GM23338 (cell line): ENCODE measurements around the gene GTSE1. TPM values are rescaled to one million over a fixed set of nuclear protein-coding genes. Genes with fewer than 3 reads are reported as not detected.
"Not testable (repeated sequence)": the region's sequence is repeated elsewhere in the genome, so short reads cannot be mapped to it uniquely, and the experiment has no call there.

Experiments used
- ATAC-seq: fragments of 200-7000 bp; cut with Tn5 transposase; 3 replicates; pipeline ENCODE4 v1.9.1; 2020
- DNase-seq: peaks from one replicate; pipeline ENCODE4 v3.0.0-alpha.2; 2015; ENCODE audit warnings: low spot score
- H2AFZ ChIP-seq: fragments of 200-600 bp; sonication (generic); 2 replicates; pipeline ENCODE4 v1.8.0; 2016; ENCODE audit warnings: antibody characterized with exemption, mild to moderate bottlenecking, moderate library complexity
- H3F3A ChIP-seq: fragments of 200-600 bp; sonication (generic); replicated peaks from 2 replicates; pipeline ENCODE4 v1.8.0; 2017; ENCODE audit warnings: antibody characterized with exemption, mixed run types, low read depth
- H3K27ac ChIP-seq: fragments of 200-600 bp; sonication (generic); 2 replicates; pipeline ENCODE4 v1.6.1; 2016; ENCODE audit warnings: low read depth
- H3K27me3 ChIP-seq: fragments of 200-600 bp; sonication (generic); 2 replicates; pipeline ENCODE4 v1.8.0; 2016; ENCODE audit warnings: mild to moderate bottlenecking, mixed run types, moderate library complexity; ENCODE audit not compliant: insufficient read depth
- H3K36me3 ChIP-seq: fragments of 200-600 bp; sonication (generic); 2 replicates; pipeline ENCODE4 v1.8.0; 2016; ENCODE audit warnings: mild to moderate bottlenecking; ENCODE audit not compliant: insufficient read depth
- H3K4me1 ChIP-seq: fragments of 200-600 bp; sonication (generic); 2 replicates; pipeline ENCODE4 v1.8.0; 2016; ENCODE audit warnings: mild to moderate bottlenecking, moderate library complexity; ENCODE audit not compliant: insufficient read depth
- H3K4me2 ChIP-seq: fragments of 200-600 bp; sonication (generic); 2 replicates; pipeline ENCODE4 v1.7.1; 2017; ENCODE audit warnings: mixed run types
- H3K4me3 ChIP-seq: fragments of 200-600 bp; sonication (generic); 2 replicates; pipeline ENCODE4 v1.6.1; 2016; ENCODE audit warnings: mixed run types
- H3K79me2 ChIP-seq: fragments of 200-600 bp; sonication (generic); replicated peaks from 2 replicates; pipeline ENCODE4 v1.8.0; 2017; ENCODE audit warnings: mild to moderate bottlenecking; ENCODE audit not compliant: insufficient read depth
- H3K9me2 ChIP-seq: fragments of 200-600 bp; sonication (generic); 2 replicates; pipeline ENCODE4 v1.8.0; 2017; ENCODE audit not compliant: insufficient read depth
- H4K20me1 ChIP-seq: fragments of 200-600 bp; sonication (generic); replicated peaks from 2 replicates; pipeline ENCODE4 v1.8.0; 2017; ENCODE audit warnings: mild to moderate bottlenecking; ENCODE audit not compliant: insufficient read depth
- H3K27ac Mint-ChIP-seq: 2 replicates; pipeline ENCODE4 v1.8.0; 2020; ENCODE audit warnings: inconsistent platforms, mild to moderate bottlenecking, moderate library complexity, mixed read lengths
- H3K27me3 Mint-ChIP-seq: 3 replicates; pipeline ENCODE4 v1.8.0; 2022; ENCODE audit warnings: low read depth, mild to moderate bottlenecking, moderate library complexity, mixed read lengths, inconsistent platforms; ENCODE audit not compliant: insufficient read depth, poor library complexity
- H3K36me3 Mint-ChIP-seq: 3 replicates; pipeline ENCODE4 v1.8.0; 2021; ENCODE audit warnings: low read depth, mild to moderate bottlenecking, inconsistent platforms, moderate library complexity, mixed read lengths
- H3K4me1 Mint-ChIP-seq: 3 replicates; pipeline ENCODE4 v1.8.0; 2020; ENCODE audit warnings: mild to moderate bottlenecking, inconsistent platforms, mixed read lengths
- H3K4me3 Mint-ChIP-seq: 3 replicates; pipeline ENCODE4 v1.8.0; 2021; ENCODE audit warnings: moderate library complexity, mild to moderate bottlenecking, inconsistent platforms, mixed read lengths
- H3K9me3 Mint-ChIP-seq: 3 replicates; pipeline ENCODE4 v1.8.0; 2020; ENCODE audit warnings: moderate library complexity, mild to moderate bottlenecking, inconsistent platforms, mixed read lengths
- NANOG ChIP-seq: IDR thresholded peaks from 2 replicates; pipeline ENCODE4 v1.6.1; 2016; ENCODE audit warnings: antibody characterized with exemption, borderline replicate concordance
- POLR2AphosphoS5 ChIP-seq: IDR thresholded peaks from 2 replicates; pipeline ENCODE4 v1.6.1; 2016; ENCODE audit warnings: antibody characterized with exemption, low read depth
- STAT1 ChIP-seq: IDR thresholded peaks from one replicate; pipeline ENCODE4 v1.6.1; 2016; ENCODE audit warnings: antibody characterized with exemption; ENCODE audit not compliant: unreplicated experiment
- ZNF331 ChIP-seq: fragments of 250-450 bp; sonication (Bioruptor Pico); IDR thresholded peaks from 2 replicates; pipeline ENCODE4 v1.5.0; 2020; ENCODE audit warnings: low read depth, mild to moderate bottlenecking, moderate library complexity
- polyA plus RNA-seq: library from polyadenylated mRNA; unstranded; fragments of >200 nt; fragmentation: Nextera tagmentation; extraction: Ambion mirVana; gene quantifications from 2 replicates; pipeline ENCODE4 v1.2.1, GENCODE V29; 2016
- total RNA-seq: library from RNA; depleted of rRNA; stranded (reverse); fragments of >200 nt; shearing (Covaris generic); gene quantifications from 2 replicates; pipeline ENCODE4 v1.2.3, GENCODE V29; 2014
- TF ChIP-seq, protein P1 (sequence below): fragments of 250-450 bp; sonication (Bioruptor Pico); IDR thresholded peaks from 2 replicates; pipeline ENCODE4 v1.5.0; 2020; ENCODE audit warnings: mild to moderate bottlenecking, moderate library complexity
- TF ChIP-seq, protein P2 (sequence below): IDR thresholded peaks from one replicate; pipeline ENCODE4 v1.6.1; 2018; ENCODE audit warnings: antibody characterized with exemption; ENCODE audit not compliant: unreplicated experiment

GTSE1 gene
- total and polyA plus RNA-seq, 2 experiments from 2014 or later, result 26.3 to 28.6 TPM

DNA sequence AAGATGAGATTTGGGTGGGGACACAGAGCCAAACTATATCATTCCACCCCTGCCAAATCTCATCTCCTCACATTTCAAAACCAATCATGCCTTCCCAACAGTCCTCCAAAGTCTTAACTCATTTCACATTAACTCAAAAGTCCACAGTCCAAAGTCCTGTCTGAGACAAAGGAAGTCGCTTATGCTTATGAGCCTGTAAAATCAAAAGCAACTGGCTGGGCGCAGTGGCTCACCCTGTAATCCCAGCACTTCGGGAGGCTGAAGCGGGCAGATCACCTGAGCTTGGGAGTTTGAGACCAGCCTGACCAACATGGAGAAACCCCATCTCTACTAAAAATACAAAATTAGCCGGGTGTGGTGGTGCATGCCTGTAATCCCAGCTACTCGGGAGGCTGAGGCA lies 32.1 kb upstream of the GTSE1 start:
- not testable (repeated sequence) for H3K4me1 ChIP-seq, H3K4me3 Mint-ChIP-seq, H4K20me1 ChIP-seq, H3K79me2 ChIP-seq, H3K4me2 ChIP-seq, H3K36me3 ChIP-seq, ATAC-seq, DNase-seq, H3K27ac ChIP-seq, H3F3A ChIP-seq, H3K4me1 Mint-ChIP-seq, H3K4me3 ChIP-seq, H3K9me2 ChIP-seq, H2AFZ ChIP-seq, H3K27ac Mint-ChIP-seq
- H3K27me3 Mint-ChIP-seq, result peaks cover 52% of the 10 kb centered on the region
- peaks cover 49% of the 10 kb centered on the region for H3K9me3 Mint-ChIP-seq
- H3K27me3 ChIP-seq, result peaks cover 60% of the 10 kb centered on the region
- peaks cover 34% of the 10 kb centered on the region for H3K36me3 Mint-ChIP-seq

DNA sequence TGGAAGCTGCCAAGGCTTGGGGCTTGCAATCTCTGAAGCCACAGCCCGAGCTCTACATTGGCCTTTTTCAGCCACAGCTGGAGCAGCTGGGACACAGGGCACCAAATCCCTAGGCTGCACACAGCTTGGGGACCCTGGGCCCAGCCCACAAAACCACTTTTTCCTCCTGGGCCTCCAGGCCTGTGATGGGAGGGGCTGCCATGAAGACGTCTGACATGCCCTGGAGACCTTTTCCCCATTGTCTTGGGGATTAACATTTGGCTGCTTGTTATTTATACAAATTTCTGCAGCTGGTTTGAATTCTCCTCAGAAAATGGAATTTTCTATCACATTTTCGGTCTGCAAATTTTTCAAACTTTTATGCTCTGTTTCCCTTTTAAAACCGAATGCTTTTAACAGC lies 31.0 kb upstream of the GTSE1 start:
- H3K27me3 ChIP-seq, result peaks cover 50% of the 10 kb centered on the region
- H3F3A ChIP-seq, H2AFZ ChIP-seq, H4K20me1 ChIP-seq, H3K4me3 ChIP-seq, H3K4me1 ChIP-seq, DNase-seq, H3K4me3 Mint-ChIP-seq, H3K9me2 ChIP-seq, H3K36me3 ChIP-seq, H3K79me2 ChIP-seq, H3K27ac Mint-ChIP-seq, ATAC-seq, H3K4me2 ChIP-seq, H3K27ac ChIP-seq, H3K4me1 Mint-ChIP-seq: not testable (repeated sequence)
- Mint-ChIP-seq H3K9me3 (peaks cover 49% of the 10 kb centered on the region), H3K36me3 (peaks cover 34% of the 10 kb centered on the region), H3K27me3 (peaks cover 48% of the 10 kb centered on the region)

DNA sequence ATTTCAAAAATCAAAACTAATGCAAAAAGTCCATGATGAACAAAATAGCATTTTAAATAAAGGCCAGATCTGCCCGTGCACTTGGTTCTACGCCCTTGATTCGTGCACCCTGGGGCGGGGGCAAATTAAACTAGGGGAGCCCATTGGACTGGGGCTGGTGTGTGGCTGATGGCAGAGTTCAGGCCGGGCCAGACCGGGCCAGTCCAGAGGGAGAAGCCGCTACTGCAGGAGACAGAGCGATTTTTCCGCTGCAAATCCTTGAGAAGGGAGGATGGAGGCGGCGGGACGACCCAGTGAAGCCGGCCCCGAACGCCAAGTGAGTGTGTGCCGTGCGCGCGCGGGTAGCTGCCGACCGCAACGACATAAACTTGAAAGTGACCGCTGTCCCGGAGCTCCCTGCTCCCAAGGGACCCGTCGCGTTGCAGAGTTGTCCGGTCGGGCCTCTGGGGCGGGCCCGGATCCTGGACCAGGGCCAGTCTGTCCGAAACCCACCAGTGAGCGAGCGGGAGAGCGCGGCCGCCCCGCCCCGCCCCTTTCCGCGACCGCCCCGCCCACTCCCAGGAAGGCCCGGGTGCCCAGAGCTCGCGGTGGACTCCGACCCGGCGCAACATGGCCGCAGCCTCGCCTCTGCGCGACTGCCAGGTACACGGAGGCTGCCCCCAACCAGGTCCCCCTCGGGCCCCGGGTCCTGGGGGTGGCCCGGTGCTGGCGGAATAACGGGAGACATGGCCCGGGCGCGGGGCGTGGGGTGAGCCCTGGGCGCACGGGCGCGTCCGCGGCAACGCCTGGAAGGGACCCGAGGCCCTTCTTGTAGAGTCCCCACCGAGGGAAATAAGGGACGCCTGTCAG lies 29.0 kb upstream of the GTSE1 start, which contains the start of gene TTC38:
Gene TTC38 (plus strand): TSS at position 578 of the 849 bp plus-strand sequence. CDS start 32 bp downstream, at position 610.
- Histone ChIP-seq H3K27ac (no peak within 1 kb of the TSS), H3K27me3 (peaks cover 31% of the 10 kb centered on the region), H3K4me3 (peak within 1 kb of the TSS; percentile 88), H3F3A (0 out of 2 replicates have a peak, but pooled peaks cover 3% of the 10 kb centered on the region), H3K9me2 (no peaks in the 10 kb centered on the region), H3K4me2 (peak within 1 kb of the TSS; percentile 85), H2AFZ (peak within 1 kb of the TSS; percentile 97), H3K4me1 (no peaks in the 10 kb centered on the region), H3K79me2 (no peaks in the 10 kb centered on the region), H3K36me3 (no peaks in the 10 kb centered on the region), H4K20me1 (no peaks in the 10 kb centered on the region; the same call in none of the 2 replicates)
- H3K36me3 Mint-ChIP-seq, result peaks cover 31% of the 10 kb centered on the region
- peak; percentile 77 for DNase-seq
- H3K27ac Mint-ChIP-seq, result no peak within 1 kb of the TSS
- peak within 1 kb of the TSS; percentile 88 for H3K4me3 Mint-ChIP-seq
- peaks cover 32% of the 10 kb centered on the region for H3K27me3 Mint-ChIP-seq
- peak; percentile 90 for ATAC-seq
- H3K4me1 Mint-ChIP-seq, result peaks cover 7% of the 10 kb centered on the region
- peaks cover 39% of the 10 kb centered on the region for H3K9me3 Mint-ChIP-seq
- TF ChIP-seq NANOG, result no peak
- peak; percentile 85 for TF ChIP-seq POLR2AphosphoS5
- TF ChIP-seq, protein P1, sequence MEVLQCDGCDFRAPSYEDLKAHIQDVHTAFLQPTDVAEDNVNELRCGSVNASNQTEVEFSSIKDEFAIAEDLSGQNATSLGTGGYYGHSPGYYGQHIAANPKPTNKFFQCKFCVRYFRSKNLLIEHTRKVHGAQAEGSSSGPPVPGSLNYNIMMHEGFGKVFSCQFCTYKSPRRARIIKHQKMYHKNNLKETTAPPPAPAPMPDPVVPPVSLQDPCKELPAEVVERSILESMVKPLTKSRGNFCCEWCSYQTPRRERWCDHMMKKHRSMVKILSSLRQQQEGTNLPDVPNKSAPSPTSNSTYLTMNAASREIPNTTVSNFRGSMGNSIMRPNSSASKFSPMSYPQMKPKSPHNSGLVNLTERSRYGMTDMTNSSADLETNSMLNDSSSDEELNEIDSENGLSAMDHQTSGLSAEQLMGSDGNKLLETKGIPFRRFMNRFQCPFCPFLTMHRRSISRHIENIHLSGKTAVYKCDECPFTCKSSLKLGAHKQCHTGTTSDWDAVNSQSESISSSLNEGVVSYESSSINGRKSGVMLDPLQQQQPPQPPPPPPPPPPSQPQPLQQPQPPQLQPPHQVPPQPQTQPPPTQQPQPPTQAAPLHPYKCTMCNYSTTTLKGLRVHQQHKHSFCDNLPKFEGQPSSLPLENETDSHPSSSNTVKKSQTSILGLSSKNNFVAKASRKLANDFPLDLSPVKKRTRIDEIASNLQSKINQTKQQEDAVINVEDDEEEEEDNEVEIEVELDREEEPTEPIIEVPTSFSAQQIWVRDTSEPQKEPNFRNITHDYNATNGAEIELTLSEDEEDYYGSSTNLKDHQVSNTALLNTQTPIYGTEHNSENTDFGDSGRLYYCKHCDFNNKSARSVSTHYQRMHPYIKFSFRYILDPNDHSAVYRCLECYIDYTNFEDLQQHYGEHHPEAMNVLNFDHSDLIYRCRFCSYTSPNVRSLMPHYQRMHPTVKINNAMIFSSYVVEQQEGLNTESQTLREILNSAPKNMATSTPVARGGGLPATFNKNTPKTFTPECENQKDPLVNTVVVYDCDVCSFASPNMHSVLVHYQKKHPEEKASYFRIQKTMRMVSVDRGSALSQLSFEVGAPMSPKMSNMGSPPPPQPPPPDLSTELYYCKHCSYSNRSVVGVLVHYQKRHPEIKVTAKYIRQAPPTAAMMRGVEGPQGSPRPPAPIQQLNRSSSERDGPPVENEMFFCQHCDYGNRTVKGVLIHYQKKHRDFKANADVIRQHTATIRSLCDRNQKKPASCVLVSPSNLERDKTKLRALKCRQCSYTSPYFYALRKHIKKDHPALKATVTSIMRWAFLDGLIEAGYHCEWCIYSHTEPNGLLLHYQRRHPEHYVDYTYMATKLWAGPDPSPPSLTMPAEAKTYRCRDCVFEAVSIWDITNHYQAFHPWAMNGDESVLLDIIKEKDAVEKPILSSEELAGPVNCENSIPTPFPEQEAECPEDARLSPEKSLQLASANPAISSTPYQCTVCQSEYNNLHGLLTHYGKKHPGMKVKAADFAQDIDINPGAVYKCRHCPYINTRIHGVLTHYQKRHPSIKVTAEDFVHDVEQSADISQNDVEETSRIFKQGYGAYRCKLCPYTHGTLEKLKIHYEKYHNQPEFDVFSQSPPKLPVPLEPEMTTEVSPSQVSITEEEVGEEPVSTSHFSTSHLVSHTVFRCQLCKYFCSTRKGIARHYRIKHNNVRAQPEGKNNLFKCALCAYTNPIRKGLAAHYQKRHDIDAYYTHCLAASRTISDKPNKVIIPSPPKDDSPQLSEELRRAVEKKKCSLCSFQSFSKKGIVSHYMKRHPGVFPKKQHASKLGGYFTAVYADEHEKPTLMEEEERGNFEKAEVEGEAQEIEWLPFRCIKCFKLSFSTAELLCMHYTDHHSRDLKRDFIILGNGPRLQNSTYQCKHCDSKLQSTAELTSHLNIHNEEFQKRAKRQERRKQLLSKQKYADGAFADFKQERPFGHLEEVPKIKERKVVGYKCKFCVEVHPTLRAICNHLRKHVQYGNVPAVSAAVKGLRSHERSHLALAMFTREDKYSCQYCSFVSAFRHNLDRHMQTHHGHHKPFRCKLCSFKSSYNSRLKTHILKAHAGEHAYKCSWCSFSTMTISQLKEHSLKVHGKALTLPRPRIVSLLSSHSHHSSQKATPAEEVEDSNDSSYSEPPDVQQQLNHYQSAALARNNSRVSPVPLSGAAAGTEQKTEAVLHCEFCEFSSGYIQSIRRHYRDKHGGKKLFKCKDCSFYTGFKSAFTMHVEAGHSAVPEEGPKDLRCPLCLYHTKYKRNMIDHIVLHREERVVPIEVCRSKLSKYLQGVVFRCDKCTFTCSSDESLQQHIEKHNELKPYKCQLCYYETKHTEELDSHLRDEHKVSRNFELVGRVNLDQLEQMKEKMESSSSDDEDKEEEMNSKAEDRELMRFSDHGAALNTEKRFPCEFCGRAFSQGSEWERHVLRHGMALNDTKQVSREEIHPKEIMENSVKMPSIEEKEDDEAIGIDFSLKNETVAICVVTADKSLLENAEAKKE (CRISPR knock-in tag), result no peak
- no peak for TF ChIP-seq STAT1
- TF ChIP-seq, protein P2, sequence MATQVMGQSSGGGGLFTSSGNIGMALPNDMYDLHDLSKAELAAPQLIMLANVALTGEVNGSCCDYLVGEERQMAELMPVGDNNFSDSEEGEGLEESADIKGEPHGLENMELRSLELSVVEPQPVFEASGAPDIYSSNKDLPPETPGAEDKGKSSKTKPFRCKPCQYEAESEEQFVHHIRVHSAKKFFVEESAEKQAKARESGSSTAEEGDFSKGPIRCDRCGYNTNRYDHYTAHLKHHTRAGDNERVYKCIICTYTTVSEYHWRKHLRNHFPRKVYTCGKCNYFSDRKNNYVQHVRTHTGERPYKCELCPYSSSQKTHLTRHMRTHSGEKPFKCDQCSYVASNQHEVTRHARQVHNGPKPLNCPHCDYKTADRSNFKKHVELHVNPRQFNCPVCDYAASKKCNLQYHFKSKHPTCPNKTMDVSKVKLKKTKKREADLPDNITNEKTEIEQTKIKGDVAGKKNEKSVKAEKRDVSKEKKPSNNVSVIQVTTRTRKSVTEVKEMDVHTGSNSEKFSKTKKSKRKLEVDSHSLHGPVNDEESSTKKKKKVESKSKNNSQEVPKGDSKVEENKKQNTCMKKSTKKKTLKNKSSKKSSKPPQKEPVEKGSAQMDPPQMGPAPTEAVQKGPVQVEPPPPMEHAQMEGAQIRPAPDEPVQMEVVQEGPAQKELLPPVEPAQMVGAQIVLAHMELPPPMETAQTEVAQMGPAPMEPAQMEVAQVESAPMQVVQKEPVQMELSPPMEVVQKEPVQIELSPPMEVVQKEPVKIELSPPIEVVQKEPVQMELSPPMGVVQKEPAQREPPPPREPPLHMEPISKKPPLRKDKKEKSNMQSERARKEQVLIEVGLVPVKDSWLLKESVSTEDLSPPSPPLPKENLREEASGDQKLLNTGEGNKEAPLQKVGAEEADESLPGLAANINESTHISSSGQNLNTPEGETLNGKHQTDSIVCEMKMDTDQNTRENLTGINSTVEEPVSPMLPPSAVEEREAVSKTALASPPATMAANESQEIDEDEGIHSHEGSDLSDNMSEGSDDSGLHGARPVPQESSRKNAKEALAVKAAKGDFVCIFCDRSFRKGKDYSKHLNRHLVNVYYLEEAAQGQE, result no peak
- TF ChIP-seq ZNF331 (CRISPR knock-in tag), result no peak
